Measurements from ENCODE around the gene ASB10.

Gene ASB10

GRCh38 chr7:151168003-151168786, 18.9 kb downstream of the ASB10 start:
- Histone ChIP-seq H2AFZ (ENCODE audit: low read length) (peak overlapping the region; percentile 90), H4K91ac (ENCODE audit: low read depth, low read length, poor library complexity) (no peak overlapping the region), H3K27me3 (ENCODE audit: control insufficient read depth in 3 of 3, insufficient read depth in 3 of 3, low read depth in 1 of 3, low read length in 3 of 3) (peaks cover 12 to 81% (median 54%) of the 10 kb centered on the region in 3 experiments), H3K4me1 (ENCODE audit: control insufficient read depth in 2 of 2, insufficient read depth in 1 of 2, low read depth in 1 of 2, low read length in 2 of 2) (peaks cover 7 to 14% of the 10 kb centered on the region in 2 donors), H3K23ac (ENCODE audit: low read depth, low read length, poor library complexity) (peak overlapping the region; percentile 82), H3K4me3 (ENCODE audit: low read length in 2 of 2) (peak overlapping the region in 1 of 2 donors; percentile 79), H2BK120ac (ENCODE audit: low read depth, low read length) (no peak overlapping the region), H2BK15ac (ENCODE audit: low read length) (peak overlapping the region; percentile 39), H3K4ac (ENCODE audit: low read length) (no peak overlapping the region), H3K79me1 (ENCODE audit: low read depth, low read length) (no peaks in the 10 kb centered on the region), H3K36me3 (replicated peaks in 1 of 2; ENCODE audit: control insufficient read depth in 2 of 2, insufficient read depth in 2 of 2, low read length in 2 of 2) (no peaks in the 10 kb centered on the region), H2AK5ac (ENCODE audit: low read depth, low read length) (no peak overlapping the region), H4K8ac (ENCODE audit: low read depth, low read length) (no peak overlapping the region), H3K4me2 (ENCODE audit: insufficient read depth, low read length, poor library complexity, severe bottlenecking) (peak overlapping the region; percentile 99), H2BK5ac (ENCODE audit: low read length) (no peak overlapping the region), H3K27ac (replicated peaks; ENCODE audit: low read length) (no peak overlapping the region), H3K14ac (ENCODE audit: low read length) (no peak overlapping the region), H3K9me3 (replicated peaks in 1 of 2; ENCODE audit: control insufficient read depth in 2 of 2, insufficient read depth in 1 of 2, low read depth in 1 of 2, low read length in 2 of 2) (peaks cover 0 to 3% of the 10 kb centered on the region in 2 donors), H3K9ac (ENCODE audit: low read depth, low read length, poor library complexity) (peak overlapping the region; percentile 79), H2BK12ac (ENCODE audit: low read length) (no peak overlapping the region), H3K18ac (ENCODE audit: low read length) (peak overlapping the region; percentile 90)
- WGBS, 2 donors (ENCODE audit: extremely low coverage in 2 of 2, insufficient read length in 2 of 2, insufficient replicate concordance in 1 of 2): 100% methylated on average over 2 of the region's 52 CpGs; no CpG with 5 or more reads in 1 of the 2 donors
- DNase-seq (ENCODE audit: low spot score): peak; percentile 48

GRCh38 chr7:151167197-151167961, 19.7 kb downstream of the ASB10 start, which contains the start of gene GBX1:
Gene GBX1, minus strand, starts transcription at chr7:151167694. Its CDS starts 146 bp downstream, at chr7:151167548.
- no peaks in the 10 kb centered on the region for H3K36me3 ChIP-seq (replicated peaks in 1 of 2; ENCODE audit: control insufficient read depth in 2 of 2, insufficient read depth in 2 of 2, low read length in 2 of 2)
- H3K79me1 ChIP-seq (ENCODE audit: low read depth, low read length): no peaks in the 10 kb centered on the region
- peak; percentile 29 for DNase-seq (ENCODE audit: low spot score)
- no CpG with 5 or more reads among the region's 101 CpGs for WGBS, 2 donors (ENCODE audit: extremely low coverage in 2 of 2, insufficient read length in 2 of 2, insufficient replicate concordance in 1 of 2)
- H3K14ac ChIP-seq (ENCODE audit: low read length): peak within 1 kb of the TSS; percentile 12
- H4K91ac ChIP-seq (ENCODE audit: low read depth, low read length, poor library complexity): no peak within 1 kb of the TSS
- peak within 1 kb of the TSS; percentile 99 for H3K4me2 ChIP-seq (ENCODE audit: insufficient read depth, low read length, poor library complexity, severe bottlenecking)
- peak within 1 kb of the TSS; percentile 82 for H3K23ac ChIP-seq (ENCODE audit: low read depth, low read length, poor library complexity)
- H4K8ac ChIP-seq (ENCODE audit: low read depth, low read length): no peak within 1 kb of the TSS
- H2AFZ ChIP-seq (ENCODE audit: low read length): peak within 1 kb of the TSS; percentile 90
- no peak within 1 kb of the TSS for H2AK5ac ChIP-seq (ENCODE audit: low read depth, low read length)
- H2BK120ac ChIP-seq (ENCODE audit: low read depth, low read length): peak within 1 kb of the TSS; percentile 2
- peak within 1 kb of the TSS; percentile 64 for H2BK12ac ChIP-seq (ENCODE audit: low read length)
- peak within 1 kb of the TSS; percentile 83 for H3K9ac ChIP-seq (ENCODE audit: low read depth, low read length, poor library complexity)
- H2BK5ac ChIP-seq (ENCODE audit: low read length): no peak within 1 kb of the TSS
- peak within 1 kb of the TSS; percentile 90 for H3K18ac ChIP-seq (ENCODE audit: low read length)
- H3K9me3 ChIP-seq (replicated peaks in 1 of 2; ENCODE audit: control insufficient read depth in 2 of 2, insufficient read depth in 1 of 2, low read depth in 1 of 2, low read length in 2 of 2): no peaks in the 10 kb centered on the region
- H3K27me3 ChIP-seq (ENCODE audit: control insufficient read depth in 3 of 3, insufficient read depth in 3 of 3, low read depth in 1 of 3, low read length in 3 of 3): peaks cover 12 to 89% (median 54%) of the 10 kb centered on the region in 3 experiments
- peaks cover 7 to 14% of the 10 kb centered on the region in 2 donors for H3K4me1 ChIP-seq (ENCODE audit: control insufficient read depth in 2 of 2, insufficient read depth in 1 of 2, low read depth in 1 of 2, low read length in 2 of 2)
- H3K27ac ChIP-seq (replicated peaks; ENCODE audit: low read length): no peak within 1 kb of the TSS
- H2BK15ac ChIP-seq (ENCODE audit: low read length): peak within 1 kb of the TSS; percentile 39
- H3K4ac ChIP-seq (ENCODE audit: low read length): no peak within 1 kb of the TSS
- H3K4me3 ChIP-seq (ENCODE audit: low read length in 2 of 2): peak within 1 kb of the TSS; percentile 31 to 80

GRCh38 chr7:151166629-151167196, 20.3 kb downstream of the ASB10 start:
- Histone ChIP-seq H4K8ac (ENCODE audit: low read depth, low read length) (no peak overlapping the region), H3K79me1 (ENCODE audit: low read depth, low read length) (no peaks in the 10 kb centered on the region), H2AK5ac (ENCODE audit: low read depth, low read length) (no peak overlapping the region), H2AFZ (ENCODE audit: low read length) (peak overlapping the region; percentile 90), H3K23ac (ENCODE audit: low read depth, low read length, poor library complexity) (peak overlapping the region; percentile 74), H3K4me1 (ENCODE audit: control insufficient read depth in 2 of 2, insufficient read depth in 1 of 2, low read depth in 1 of 2, low read length in 2 of 2) (peaks cover 7 to 14% of the 10 kb centered on the region in 2 donors), H2BK5ac (ENCODE audit: low read length) (no peak overlapping the region), H3K14ac (ENCODE audit: low read length) (peak overlapping the region; percentile 12), H2BK15ac (ENCODE audit: low read length) (no peak overlapping the region), H3K36me3 (replicated peaks in 1 of 2; ENCODE audit: control insufficient read depth in 2 of 2, insufficient read depth in 2 of 2, low read length in 2 of 2) (no peaks in the 10 kb centered on the region), H2BK120ac (ENCODE audit: low read depth, low read length) (peak overlapping the region; percentile 2), H2BK12ac (ENCODE audit: low read length) (no peak overlapping the region), H3K4me3 (ENCODE audit: low read length in 2 of 2) (peak overlapping the region; percentile 31 to 80), H3K9ac (ENCODE audit: low read depth, low read length, poor library complexity) (no peak overlapping the region), H4K91ac (ENCODE audit: low read depth, low read length, poor library complexity) (no peak overlapping the region), H3K27ac (replicated peaks; ENCODE audit: low read length) (no peak overlapping the region), H3K27me3 (ENCODE audit: control insufficient read depth in 3 of 3, insufficient read depth in 3 of 3, low read depth in 1 of 3, low read length in 3 of 3) (peaks cover 12 to 96% (median 54%) of the 10 kb centered on the region in 3 experiments), H3K9me3 (replicated peaks in 1 of 2; ENCODE audit: control insufficient read depth in 2 of 2, insufficient read depth in 1 of 2, low read depth in 1 of 2, low read length in 2 of 2) (no peaks in the 10 kb centered on the region), H3K4ac (ENCODE audit: low read length) (no peak overlapping the region), H3K18ac (ENCODE audit: low read length) (peak overlapping the region; percentile 88), H3K4me2 (ENCODE audit: insufficient read depth, low read length, poor library complexity, severe bottlenecking) (peak overlapping the region; percentile 99)
- WGBS, 2 donors (ENCODE audit: extremely low coverage in 2 of 2, insufficient read length in 2 of 2, insufficient replicate concordance in 1 of 2): no CpG with 5 or more reads among the region's 31 CpGs
- peak; percentile 23 for DNase-seq (ENCODE audit: low spot score)
